ENCODE data around the gene CAB39.
"Not testable (repeated sequence)": the region's sequence is repeated elsewhere in the genome, so short reads cannot be mapped to it uniquely, and the experiment has no call there.

Gene CAB39

DNA sequence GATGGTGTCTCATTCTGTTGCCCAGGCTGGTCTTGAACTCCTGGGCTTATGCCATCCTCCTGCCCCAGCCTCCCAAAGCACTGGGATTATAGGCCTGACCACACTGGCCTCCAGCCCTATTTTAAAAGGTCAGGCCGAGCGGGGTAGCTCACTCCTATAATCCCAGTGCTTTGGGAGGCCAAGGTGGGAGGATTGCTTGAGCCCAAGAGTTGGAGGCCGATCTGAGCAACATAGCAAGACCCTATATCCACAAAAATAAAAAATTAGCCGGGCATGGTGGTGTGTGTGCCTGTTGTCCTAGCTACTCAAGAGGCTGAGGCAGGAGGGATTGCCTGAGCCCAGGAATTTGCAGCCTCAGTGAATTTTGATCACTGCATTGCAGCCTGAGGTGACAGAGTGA is 3.9 kb downstream of the CAB39 start:
- DNase-seq: no peak

GRCh38 chr2:230717600-230717999 is 5.0 kb downstream of the CAB39 start:
- DNase-seq: no peak

DNA sequence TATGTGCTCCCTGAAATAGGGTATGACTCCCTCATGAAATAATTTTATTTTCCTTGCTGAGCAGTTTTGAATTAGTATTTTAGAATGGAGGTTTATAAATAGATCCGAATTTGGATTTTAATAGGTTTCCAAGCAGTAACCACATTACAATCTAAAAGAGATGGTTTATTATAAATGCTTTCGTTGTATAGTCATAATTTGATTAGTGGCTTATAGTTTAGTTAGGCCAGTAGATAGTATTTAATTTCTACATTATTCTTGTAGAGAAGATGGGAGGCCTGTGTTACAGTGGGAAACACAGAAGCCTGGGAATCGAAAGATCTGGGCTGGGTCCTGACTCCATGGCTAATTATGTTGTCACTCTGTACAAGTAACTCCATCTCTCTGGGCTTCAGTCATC is 6.7 kb downstream of the CAB39 start:
- no peak for DNase-seq

DNA sequence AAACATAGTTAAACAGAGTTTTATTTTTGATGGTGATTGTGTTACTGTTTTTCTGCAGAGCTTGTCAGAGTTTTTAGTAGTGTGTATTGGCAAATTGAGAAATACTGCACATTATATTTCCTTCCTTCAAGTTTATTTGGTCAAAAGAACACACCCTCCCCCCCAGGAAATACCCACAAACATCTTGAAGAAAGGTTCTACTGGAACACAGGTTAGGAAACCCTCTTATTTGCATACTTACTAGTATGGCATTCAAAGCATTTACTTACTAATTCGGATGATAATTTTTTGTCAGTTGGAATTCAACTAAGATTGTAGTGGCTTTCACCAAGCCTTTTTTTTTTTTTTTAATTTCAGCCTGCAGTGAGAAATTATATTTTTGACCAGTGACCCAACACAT is 9.1 kb downstream of the CAB39 start:
- DNase-seq: no peak

- DNase-seq: no peak
These were observed 9.7 kb downstream of the CAB39 start for GRCh38 chr2:230722207-230722885.

DNA sequence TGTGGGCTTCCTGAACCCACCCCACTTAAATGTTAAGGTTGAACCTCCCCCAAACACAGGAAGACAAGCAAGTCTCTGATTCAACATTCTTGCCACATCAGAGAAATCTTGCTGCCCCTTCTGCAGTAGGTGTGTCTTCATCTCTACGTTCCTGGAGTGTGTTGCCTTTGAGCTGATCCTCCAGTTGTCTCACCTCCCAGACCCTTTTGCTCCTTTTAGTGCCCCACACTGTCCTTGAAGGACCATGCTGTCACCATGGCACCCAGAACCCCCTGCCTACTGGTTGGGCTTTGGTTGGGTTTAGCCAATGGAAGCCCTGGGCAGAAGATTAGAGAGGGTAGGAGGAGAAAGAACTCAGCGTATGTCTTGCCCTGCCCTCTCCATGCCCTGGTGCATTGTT is 10.7 kb downstream of the CAB39 start:
- no peak for DNase-seq

- DNase-seq: not testable (repeated sequence)
These were observed 12.3 kb downstream of the CAB39 start for GRCh38 chr2:230724957-230725356.

- DNase-seq: no peak
These were observed 18.9 kb downstream of the CAB39 start for GRCh38 chr2:230731512-230731911.

- DNase-seq: no peak
These were observed 20.3 kb downstream of the CAB39 start for GRCh38 chr2:230732914-230733401.

GRCh38 chr2:230734247-230735175 is 21.9 kb downstream of the CAB39 start:
- DNase-seq: no peak

DNA sequence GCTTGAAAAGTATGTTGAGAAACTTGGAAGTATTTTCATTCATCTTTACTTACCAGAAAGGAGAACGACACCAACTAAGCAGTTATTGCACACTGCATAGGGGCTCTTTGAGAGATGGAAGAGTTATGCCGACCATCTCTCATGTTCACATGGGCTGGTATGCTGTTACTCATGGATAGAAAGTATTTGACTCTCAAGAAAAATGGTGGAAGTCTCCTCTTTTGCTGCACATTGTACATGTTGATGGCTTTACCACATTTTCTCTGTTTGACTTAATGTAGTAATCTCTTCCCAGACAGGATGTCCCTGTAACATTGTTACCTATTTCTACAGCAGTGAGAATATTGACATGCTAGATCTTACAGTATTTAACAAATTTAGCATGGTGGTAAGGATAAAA is 23.2 kb downstream of the CAB39 start:
- DNase-seq: no peak

GRCh38 chr2:230737300-230737699 is 24.7 kb downstream of the CAB39 start:
- DNase-seq: no peak

GRCh38 chr2:230737791-230738226 is 25.2 kb downstream of the CAB39 start:
- DNase-seq: no peak

DNA sequence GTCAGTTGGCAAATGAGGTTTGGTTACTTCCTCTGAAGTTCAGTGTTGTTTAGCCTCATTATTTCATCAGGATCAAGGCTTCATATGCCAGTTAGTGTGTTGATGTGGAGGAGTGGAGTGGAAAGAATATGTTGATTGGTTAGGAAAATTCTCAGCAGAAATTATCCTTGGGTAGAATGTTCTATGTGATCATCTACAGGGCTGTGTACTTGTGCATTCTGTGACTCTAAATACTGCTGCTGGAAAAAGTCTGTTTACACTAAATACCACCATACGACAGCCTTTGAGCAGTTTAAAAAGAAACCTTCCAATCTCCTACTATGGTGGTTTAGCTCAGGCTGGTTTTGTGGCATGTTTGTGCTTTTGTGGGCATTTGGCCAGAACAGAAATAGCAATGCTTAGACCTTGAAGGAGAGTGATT is 25.8 kb downstream of the CAB39 start:
- DNase-seq: no peak

DNA sequence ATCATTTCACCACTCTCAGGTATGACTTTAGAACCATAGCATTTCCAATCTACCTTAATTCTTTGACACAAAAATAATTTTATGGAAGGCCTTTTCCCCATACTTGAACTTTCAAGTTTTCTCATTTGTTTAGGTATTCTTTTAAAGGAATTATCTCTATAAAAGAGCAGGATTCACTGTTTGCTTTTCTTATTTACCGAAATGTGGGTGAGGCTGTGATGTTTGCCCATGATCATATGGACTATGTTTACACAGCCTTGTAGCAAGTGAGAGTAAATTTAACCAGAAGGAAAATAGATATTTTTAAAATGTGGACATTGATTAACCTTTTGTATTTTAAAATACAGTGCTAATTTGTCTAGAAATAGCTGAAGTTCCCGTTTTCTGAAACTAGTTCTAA is 26.3 kb downstream of the CAB39 start:
- DNase-seq: no peak

GRCh38 chr2:230739961-230740360 is 27.3 kb downstream of the CAB39 start:
- no peak for DNase-seq

DNA sequence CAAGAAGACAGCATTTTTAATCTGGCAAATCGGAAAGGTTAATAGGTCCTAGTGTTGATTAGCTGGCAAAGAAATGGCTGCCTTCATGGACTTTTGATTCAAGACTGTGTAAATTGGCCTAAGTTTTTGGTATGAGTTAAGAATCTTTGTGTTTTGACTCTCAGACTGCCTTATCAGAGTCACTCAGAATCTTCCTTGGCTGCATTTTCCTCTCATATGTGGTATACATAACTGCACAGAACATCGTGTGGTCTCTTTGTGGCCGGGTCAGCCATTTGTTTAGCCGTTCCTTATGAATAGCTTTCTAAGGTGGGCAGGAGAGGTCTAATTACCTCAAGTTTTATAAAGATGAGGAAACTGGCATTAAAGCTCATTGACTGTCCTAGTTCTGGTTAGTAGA is 30.1 kb downstream of the CAB39 start:
- no peak for DNase-seq

- DNase-seq: no peak
These were observed 33.6 kb downstream of the CAB39 start for GRCh38 chr2:230746213-230746612.

DNA sequence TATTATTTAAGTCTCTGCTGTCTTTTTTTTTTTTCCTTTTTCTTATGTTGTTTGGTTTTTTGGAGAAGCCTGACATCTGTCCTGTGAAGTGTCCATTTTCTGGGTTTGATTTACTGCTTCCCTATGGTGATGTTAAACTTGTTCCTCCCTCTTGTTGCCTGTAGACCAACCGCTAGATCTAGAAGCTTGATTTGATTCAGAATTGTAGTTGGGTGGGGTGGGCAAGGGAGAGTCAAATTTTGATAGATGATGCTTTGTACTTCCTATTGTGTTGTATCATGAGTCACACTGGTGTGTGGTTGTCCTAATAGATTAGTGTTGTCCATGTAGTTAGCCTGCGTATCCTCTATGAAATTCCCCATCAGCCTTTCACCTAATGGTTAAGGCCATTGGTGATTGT is 35.4 kb downstream of the CAB39 start:
- DNase-seq: no peak

DNA sequence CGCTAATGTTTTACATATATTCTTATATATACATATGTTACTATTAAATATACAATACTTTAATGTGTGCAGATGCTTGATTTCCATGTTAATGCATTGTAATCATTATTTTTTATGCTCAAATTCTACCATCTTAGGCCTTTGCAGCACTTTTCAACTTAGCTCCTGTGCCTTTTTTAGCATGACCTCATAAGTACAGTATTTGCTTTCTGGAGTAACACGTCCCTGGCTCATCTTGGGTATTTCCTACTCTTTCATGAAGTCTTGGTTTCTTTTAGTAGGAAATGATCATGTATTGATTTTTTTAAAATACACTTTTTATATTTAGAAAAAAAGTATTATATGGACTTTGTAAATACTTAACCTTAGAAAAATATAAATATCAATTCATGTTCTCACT is 36.5 kb downstream of the CAB39 start:
- DNase-seq: no peak

GRCh38 chr2:230751062-230751461 is 38.4 kb downstream of the CAB39 start:
- no peak for DNase-seq

DNA sequence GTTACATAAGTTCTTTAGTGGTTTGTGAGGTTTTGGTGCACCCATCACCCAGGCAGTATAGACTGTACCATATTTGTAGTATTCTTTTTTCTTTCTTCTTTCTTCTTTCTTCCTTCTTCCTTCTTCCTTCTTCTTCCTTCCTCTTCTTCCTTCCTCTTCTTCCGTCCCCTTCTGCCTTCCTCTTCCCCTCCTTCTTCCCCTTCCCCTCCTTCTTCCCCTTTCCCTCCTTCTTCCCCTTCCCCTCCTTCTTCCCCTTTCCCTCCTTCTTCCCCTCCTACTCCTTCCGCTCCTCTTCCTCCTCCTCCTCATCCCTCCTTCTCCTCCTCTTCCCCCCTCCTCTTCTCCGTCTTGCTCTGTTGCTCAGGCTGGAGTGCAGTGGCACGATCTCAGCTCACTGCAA is 41.6 kb downstream of the CAB39 start:
- no peak for DNase-seq

DNA sequence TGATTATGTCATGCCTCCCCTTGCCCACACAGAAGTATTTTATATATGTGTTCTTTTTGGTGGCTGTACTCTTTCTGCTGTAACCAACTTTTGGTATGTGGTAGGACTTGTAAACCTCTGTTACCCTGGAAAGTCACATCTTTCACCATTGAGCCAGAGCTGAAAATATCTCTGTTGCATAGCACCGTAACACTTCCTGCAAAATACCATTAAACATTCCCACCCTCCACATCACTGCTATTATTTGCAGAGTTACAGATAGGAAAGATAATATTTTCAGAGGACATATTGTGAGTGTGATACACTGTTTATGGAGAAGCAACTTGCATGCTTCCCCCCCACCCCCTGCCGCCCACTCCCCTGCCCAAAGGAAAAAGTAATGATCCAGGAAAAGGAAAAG is 44.8 kb downstream of the CAB39 start:
- no peak for DNase-seq
